Neural cell (in vitro differentiated cells): Measurements from ENCODE around the gene P3R3URF. TPM values are rescaled to one million over a fixed set of nuclear protein-coding genes. Genes with fewer than 3 reads are reported as not detected.

Experiments
- H2AFZ ChIP-seq: fragments of 200-600, 300-800 bp; sonication (generic), shearing (Covaris generic); 2 replicates; pipeline ENCODE4 v1.6.0; 2014; ENCODE audit warnings: low read depth, mild to moderate bottlenecking, antibody characterized with exemption, low read length, moderate library complexity
- H3F3A ChIP-seq: fragments of 200-600 bp; shearing (Covaris generic); 2 replicates; pipeline ENCODE4 v1.6.1; 2016; ENCODE audit warnings: mild to moderate bottlenecking, moderate library complexity, mixed read lengths, antibody characterized with exemption, low read length; ENCODE audit not compliant: insufficient read depth, poor library complexity, severe bottlenecking
- H3K27ac ChIP-seq: fragments of 200-600, 300-800 bp; sonication (generic), shearing (Covaris generic); 2 replicates; pipeline ENCODE4 v1.5.1; 2014; ENCODE audit warnings: mild to moderate bottlenecking, low read length, moderate library complexity
- H3K27me3 ChIP-seq: fragments of 300-800, 200-600 bp; sonication (generic), shearing (Covaris generic); 2 replicates; pipeline ENCODE4 v1.6.0; 2014; ENCODE audit warnings: mild to moderate bottlenecking, low read depth, low read length, moderate library complexity; ENCODE audit not compliant: insufficient read depth
- H3K36me3 ChIP-seq: fragments of 300-800, 200-600 bp; sonication (generic), shearing (Covaris generic); 2 replicates; pipeline ENCODE4 v1.5.1; 2014; ENCODE audit warnings: mild to moderate bottlenecking, antibody characterized with exemption, low read length, moderate library complexity; ENCODE audit not compliant: insufficient read depth
- H3K4me2 ChIP-seq: fragments of 300-800, 200-600 bp; sonication (generic), shearing (Covaris generic); 2 replicates; pipeline ENCODE4 v1.6.0; 2014; ENCODE audit warnings: mild to moderate bottlenecking, low read length
- H3K4me3 ChIP-seq: fragments of 300-800, 200-600 bp; sonication (generic), shearing (Covaris generic); 2 replicates; pipeline ENCODE4 v1.5.1; 2014; ENCODE audit warnings: mild to moderate bottlenecking, low read length, moderate library complexity
- H3K79me2 ChIP-seq: fragments of 200-600 bp; shearing (Covaris generic); replicated peaks from 2 replicates; pipeline ENCODE4 v1.6.0; 2014; ENCODE audit warnings: mild to moderate bottlenecking, low read length, moderate library complexity; ENCODE audit not compliant: insufficient read depth
- H3K9ac ChIP-seq: fragments of 300-800, 200-600 bp; sonication (generic), shearing (Covaris generic); 2 replicates; pipeline ENCODE4 v1.6.1; 2016; ENCODE audit warnings: mild to moderate bottlenecking, low read length, mixed read lengths
- H3K9me2 ChIP-seq: fragments of 200-600 bp; shearing (Covaris generic); 2 replicates; pipeline ENCODE4 v1.6.1; 2016; ENCODE audit warnings: mild to moderate bottlenecking, low read length, mixed read lengths; ENCODE audit not compliant: insufficient read depth
- H3K9me3 ChIP-seq: fragments of 200-600, 300-800 bp; sonication (generic), shearing (Covaris generic); 2 replicates; pipeline ENCODE4 v1.6.1; 2016; ENCODE audit warnings: mild to moderate bottlenecking, mixed run types, low read length, moderate library complexity, mixed read lengths
- H4K20me1 ChIP-seq: fragments of 200-600 bp; shearing (Covaris generic); 2 replicates; pipeline ENCODE4 v1.6.1; 2016; ENCODE audit warnings: mild to moderate bottlenecking, mixed run types; ENCODE audit not compliant: insufficient read depth
- CTCF ChIP-seq: fragments of 450-650 bp; IDR thresholded peaks from 2 replicates; pipeline ENCODE4 v1.5.1; 2014; ENCODE audit warnings: antibody characterized with exemption, mild to moderate bottlenecking, moderate library complexity; ENCODE audit not compliant: poor library complexity, severe bottlenecking
- EP300 ChIP-seq: fragments of 450-650 bp; conservative IDR thresholded peaks from 2 replicates; pipeline ENCODE4 v1.6.1; 2014; ENCODE audit warnings: antibody characterized with exemption, mild to moderate bottlenecking, moderate library complexity; ENCODE audit not compliant: poor library complexity, severe bottlenecking
- EZH2 ChIP-seq: fragments of 200-600, 300-800 bp; shearing (Covaris generic), sonication (generic); IDR thresholded peaks from 2 replicates; pipeline ENCODE4 v1.6.1; 2014; ENCODE audit warnings: antibody characterized with exemption, low read length, borderline replicate concordance, mild to moderate bottlenecking; ENCODE audit not compliant: insufficient read depth, poor library complexity, severe bottlenecking
- MXI1 ChIP-seq: fragments of 450-650 bp; conservative IDR thresholded peaks from 2 replicates; pipeline ENCODE4 v1.6.1; 2014; ENCODE audit warnings: antibody characterized with exemption, mild to moderate bottlenecking; ENCODE audit not compliant: poor library complexity, severe bottlenecking
- POLR2AphosphoS5 ChIP-seq: IDR thresholded peaks from 2 replicates; pipeline ENCODE4 v1.6.1; 2012
- RAD21 ChIP-seq: fragments of 450-650 bp; conservative IDR thresholded peaks from 2 replicates; pipeline ENCODE4 v1.6.1; 2014; ENCODE audit warnings: antibody characterized with exemption, mild to moderate bottlenecking, moderate library complexity
- REST ChIP-seq: IDR thresholded peaks from 2 replicates; pipeline ENCODE4 v1.6.1; 2012; ENCODE audit warnings: borderline replicate concordance
- SMC3 ChIP-seq: fragments of 450-650 bp; conservative IDR thresholded peaks from 2 replicates; pipeline ENCODE4 v1.6.1; 2014; ENCODE audit warnings: antibody characterized with exemption, mild to moderate bottlenecking, moderate library complexity; ENCODE audit not compliant: poor library complexity
- TAF1 ChIP-seq: IDR thresholded peaks from 2 replicates; pipeline ENCODE4 v1.6.1; 2012; ENCODE audit warnings: low read depth
- polyA plus RNA-seq: library from polyadenylated mRNA; depleted of rRNA; stranded (reverse); fragments of >200 nt; gene quantifications from 2 replicates; pipeline ENCODE4 v1.2.3, GENCODE V29; 2014

The P3R3URF gene
- polyA plus RNA-seq, 1 donor from 2014 or later = not detected

- no peaks in the 10 kb centered on the region for H3K9me3 ChIP-seq
- no peak overlapping the region for H3K4me2 ChIP-seq
- H3F3A ChIP-seq = no peaks in the 10 kb centered on the region
- H3K4me3 ChIP-seq = no peak overlapping the region
- H3K79me2 ChIP-seq = no peaks in the 10 kb centered on the region
- no peaks in the 10 kb centered on the region for H3K9me2 ChIP-seq
- no peaks in the 10 kb centered on the region for H4K20me1 ChIP-seq
- no peak overlapping the region for H3K9ac ChIP-seq
- H3K27me3 ChIP-seq = no peaks in the 10 kb centered on the region
- H2AFZ ChIP-seq = no peak overlapping the region
- no peaks in the 10 kb centered on the region for H3K36me3 ChIP-seq
- no peak overlapping the region for H3K27ac ChIP-seq
- TF ChIP-seq SMC3 (no peak), EZH2 (no peak), RAD21 (no peak), TAF1 (no peak)
Measured at GRCh38 chr1:46166521-46167462, 9.5 kb downstream of the P3R3URF start.

- TF ChIP-seq CTCF = no peak
- no peak for TF ChIP-seq EP300
- TF ChIP-seq POLR2AphosphoS5 = no peak
- TF ChIP-seq RAD21 = no peak
- Histone ChIP-seq H3K9me2 (no peaks in the 10 kb centered on the region), H3K79me2 (no peaks in the 10 kb centered on the region), H3K9me3 (no peaks in the 10 kb centered on the region), H3K4me2 (no peak overlapping the region), H2AFZ (no peak overlapping the region), H3K27me3 (no peaks in the 10 kb centered on the region), H4K20me1 (no peaks in the 10 kb centered on the region), H3F3A (no peaks in the 10 kb centered on the region), H3K36me3 (no peaks in the 10 kb centered on the region), H3K4me3 (no peak overlapping the region), H3K9ac (no peak overlapping the region), H3K27ac (no peak overlapping the region)
Measured at GRCh38 chr1:46160212-46160611, 16.1 kb downstream of the P3R3URF start.

GRCh38 chr1:46159516-46159915, 16.8 kb downstream of the P3R3URF start:
- H3K4me3 ChIP-seq = no peak overlapping the region
- H3K9me3 ChIP-seq = no peaks in the 10 kb centered on the region
- no peak overlapping the region for H3K9ac ChIP-seq
- H3K36me3 ChIP-seq = no peaks in the 10 kb centered on the region
- H2AFZ ChIP-seq = no peak overlapping the region
- TF ChIP-seq CTCF (no peak), REST (no peak), MXI1 (no peak), TAF1 (no peak), POLR2AphosphoS5 (no peak), SMC3 (no peak), RAD21 (no peak), EP300 (no peak), EZH2 (no peak)
- H3K27me3 ChIP-seq = no peaks in the 10 kb centered on the region
- H4K20me1 ChIP-seq = no peaks in the 10 kb centered on the region
- no peaks in the 10 kb centered on the region for H3K79me2 ChIP-seq
- no peaks in the 10 kb centered on the region for H3K9me2 ChIP-seq
- no peaks in the 10 kb centered on the region for H3F3A ChIP-seq
- no peak overlapping the region for H3K27ac ChIP-seq
- no peak overlapping the region for H3K4me2 ChIP-seq
